Spleen (tissue), 11 donors: ENCODE data around the gene KIFC3. TPM values are rescaled to one million over a fixed set of nuclear protein-coding genes. Genes with fewer than 3 reads are reported as not detected.
"Not testable (repeated sequence)": the region's sequence is repeated elsewhere in the genome, so short reads cannot be mapped to it uniquely, and the experiment has no call there.

ENCODE experiments used
- DNase-seq: peaks from one replicate; pipeline ENCODE4 v3.0.0-alpha.2; 2020
- H3K27ac ChIP-seq, 8 donors: fragments of 200-600 bp; sonication (generic) in 7 of 8; 1 replicate in 4 of 8; 2 replicates in 4 of 8; pipeline versions ENCODE4 v1.5.0 to v1.8.0; 2016 to 2021; ENCODE audit warnings: inconsistent platforms in 4 of 8, mild to moderate bottlenecking in 4 of 8, moderate library complexity in 1 of 8
- H3K27me3 ChIP-seq, 7 donors: fragments of 200-600 bp; sonication (generic) in 6 of 7; replicated peaks in 1 of 7; 1 replicate in 4 of 7; 2 replicates in 3 of 7; pipeline versions ENCODE4 v1.5.0 to v1.8.0; 2016 to 2021; ENCODE audit warnings: inconsistent platforms in 3 of 7, mild to moderate bottlenecking in 1 of 7
- H3K36me3 ChIP-seq, 6 donors: fragments of 200-600 bp; sonication (generic) in 5 of 6; 1 replicate in 4 of 6; 2 replicates in 2 of 6; pipeline versions ENCODE4 v1.5.0 to v1.8.0; 2016 to 2021; ENCODE audit warnings: inconsistent platforms in 2 of 6
- H3K4me1 ChIP-seq, 6 donors: fragments of 200-600 bp; sonication (generic) in 5 of 6; 1 replicate in 3 of 6; 2 replicates in 3 of 6; pipeline versions ENCODE4 v1.5.0 to v1.8.0; 2016 to 2021; ENCODE audit warnings: inconsistent platforms in 3 of 6
- H3K4me3 ChIP-seq, 8 donors: fragments of 200-600 bp; sonication (generic) in 7 of 8; 1 replicate in 4 of 8; 2 replicates in 4 of 8; pipeline versions ENCODE4 v1.5.0 to v1.8.0; 2016 to 2021; ENCODE audit warnings: inconsistent platforms in 4 of 8, mild to moderate bottlenecking in 4 of 8, moderate library complexity in 2 of 8
- H3K9me3 ChIP-seq, 8 donors: fragments of 200-600 bp; sonication (generic) in 7 of 8; 1 replicate in 4 of 8; 2 replicates in 4 of 8; pipeline versions ENCODE4 v1.5.0 to v1.8.0; 2016 to 2021; ENCODE audit warnings: inconsistent platforms in 4 of 8
- CTCF ChIP-seq, 11 experiments: fragments of 200-600 bp in 7 of 11; fragments of 450-650 bp in 4 of 11; sonication (generic) in 4 of 11; IDR thresholded peaks in 8 of 11; conservative IDR thresholded peaks in 3 of 11; 1 replicate in 7 of 11; 2 replicates in 4 of 11; pipeline versions ENCODE4 v1.4.0 to v1.8.0; 2016 to 2021; ENCODE audit warnings: antibody characterized with exemption in 11 of 11, inconsistent platforms in 4 of 11, mild to moderate bottlenecking in 1 of 11
- POLR2A ChIP-seq, 3 donors: fragments of 450-650 bp; IDR thresholded peaks; one replicate each; pipeline ENCODE4 v1.5.1; 2017; ENCODE audit warnings: antibody characterized with exemption in 3 of 3, mild to moderate bottlenecking in 1 of 3
- POLR2AphosphoS5 ChIP-seq, 3 donors: sonication (generic); formaldehyde crosslinking; IDR thresholded peaks; one replicate each; pipeline ENCODE4 v1.5.1; 2017; ENCODE audit warnings: antibody characterized with exemption in 3 of 3
- WGBS, 5 donors: extraction: QIAGEN DNeasy Blood & Tissue Kit in 3 of 5; methylation state at CpG; one replicate each; pipeline versions ENCODE4 v1.1.5 to v1.1.7; 2013 to 2018; 5-methylcytosine and 5-hydroxymethylcytosine counted together
- intact Hi-C: fragments of 100-400 bp; cut with DNase I; formaldehyde crosslinking; loops from one replicate; pipeline ENCODE4 v1.15.0; 2023; ENCODE audit warnings: low total_unique reads
- polyA plus RNA-seq, 3 donors: library from polyadenylated mRNA; stranded (reverse); fragments of 200-250 nt; gene quantifications; one replicate each; pipeline ENCODE4 v1.2.1, GENCODE V29; 2013
- total RNA-seq, 7 donors: library from RNA; depleted of rRNA in 3 of 7; stranded (reverse); fragments of >200 nt in 3 of 7; fragmentation: NEBNext Ultra II Directional in 4 of 7; extraction: Animal tissue kit (Norgen Biotek cat#: 25700) in 4 of 7; gene quantifications; one replicate each; pipeline versions ENCODE4 v1.1.0 to v1.2.1, GENCODE V29; 2016 to 2021
- donor health status: healthy with polysubstance abuse.
- donor health status: DM: no; HTN: no; CAD: no; lungs with moderate emphysema.
- donor health status: DM: no; HTN: no; CAD: no.
- donor health status: Bipolar disorder and iron deficiency.
- donor health status: healthy.
- donor health status: DM: no; HTN: no; CAD: no.
- donor health status: DM: yes; HTN: yes; CAD: no.

KIFC3 gene
- total and polyA plus RNA-seq, 10 donors = 4.6 to 61.5 (median 42.6) TPM

GRCh38 chr16:57798953-57799599, 3.2 kb downstream of the KIFC3 start:
- peaks cover 0 to 35% (median 0%) of the 10 kb centered on the region in 7 donors for H3K27me3 ChIP-seq
- no peak overlapping the region for H3K4me3 ChIP-seq
- WGBS, 5 donors = 43 to 60% (median 49%) methylated on average over 6 of the region's 6 CpGs
- peaks cover 25 to 67% (median 50%) of the 10 kb centered on the region in 6 donors for H3K4me1 ChIP-seq
- H3K9me3 ChIP-seq = no peaks in the 10 kb centered on the region
- DNase-seq = no peak
- H3K36me3 ChIP-seq = peaks cover 0 to 29% (median 6%) of the 10 kb centered on the region in 6 donors
- peak overlapping the region in 3 of 8 donors; percentile 40 to 86 (median 81) for H3K27ac ChIP-seq
- intact Hi-C loops = no loop called here
- TF ChIP-seq POLR2A (IDR thresholded peaks at IDR 0.05) (no peak), CTCF (IDR thresholded peaks at IDR 0.05 in 8 of 11, conservative IDR thresholded peaks at IDR 0.05 in 3 of 11) (no peak), POLR2AphosphoS5 (IDR thresholded peaks at IDR 0.05) (no peak)

DNA sequence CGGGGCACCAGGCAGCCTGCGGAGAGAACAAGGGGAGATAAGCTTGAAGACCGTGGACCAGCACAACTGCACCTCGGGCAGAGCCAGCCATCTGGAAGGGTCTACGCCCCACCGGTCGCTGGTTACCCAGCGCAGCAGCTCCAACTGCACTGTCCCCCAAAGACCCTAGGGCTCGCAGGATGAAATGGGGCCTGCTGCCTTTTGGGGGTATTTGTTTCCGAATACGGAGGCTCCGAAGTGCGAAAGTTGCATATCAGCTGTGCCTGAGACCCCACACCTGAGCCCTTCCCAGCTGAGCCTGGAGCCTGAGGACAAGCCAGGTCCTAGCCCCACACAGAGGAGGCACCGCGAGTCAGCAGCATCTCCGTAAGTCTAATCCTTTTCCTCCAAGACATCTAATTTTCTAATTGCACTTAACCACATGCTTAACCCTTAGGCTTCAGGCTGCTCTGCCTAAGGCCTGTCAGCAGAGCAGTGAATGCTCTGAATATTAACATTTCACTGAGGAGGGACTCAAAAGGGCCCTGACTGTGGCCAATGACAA, 4.0 kb downstream of the KIFC3 start:
- TF ChIP-seq CTCF (IDR thresholded peaks at IDR 0.05 in 8 of 11, conservative IDR thresholded peaks at IDR 0.05 in 3 of 11) = no peak
- no peak for TF ChIP-seq POLR2A (IDR thresholded peaks at IDR 0.05)
- Histone ChIP-seq H3K9me3 (no peaks in the 10 kb centered on the region), H3K27me3 (peaks cover 0 to 34% (median 0%) of the 10 kb centered on the region in 7 donors), H3K4me1 (peaks cover 25 to 59% (median 47%) of the 10 kb centered on the region in 6 donors), H3K36me3 (peaks cover 0 to 30% (median 6%) of the 10 kb centered on the region in 6 donors), H3K4me3 (no peak overlapping the region), H3K27ac (peak overlapping the region in 1 of 8 donors; percentile 23)
- 84 to 93% (median 86%) methylated on average over 7 to 16 of the region's 16 CpGs for WGBS, 5 donors
- intact Hi-C loops = no loop called here
- DNase-seq = no peak

- H3K4me1 ChIP-seq = peaks cover 25 to 53% (median 41%) of the 10 kb centered on the region in 6 donors
- intact Hi-C loops = no loop called here
- no peaks in the 10 kb centered on the region for H3K9me3 ChIP-seq
- no peak for TF ChIP-seq POLR2AphosphoS5 (IDR thresholded peaks at IDR 0.05)
- no peak for DNase-seq
- H3K27ac ChIP-seq = peak overlapping the region in 1 of 8 donors; percentile 23
- no peak overlapping the region for H3K4me3 ChIP-seq
- H3K27me3 ChIP-seq = peaks cover 0 to 28% (median 0%) of the 10 kb centered on the region in 7 donors
- WGBS, 5 donors = 70 to 84% (median 76%) methylated on average over 30 to 42 of the region's 42 CpGs
- peaks cover 0 to 34% (median 6%) of the 10 kb centered on the region in 6 donors for H3K36me3 ChIP-seq
These were observed 4.6 kb downstream of the KIFC3 start for GRCh38 chr16:57797526-57798266.

DNA sequence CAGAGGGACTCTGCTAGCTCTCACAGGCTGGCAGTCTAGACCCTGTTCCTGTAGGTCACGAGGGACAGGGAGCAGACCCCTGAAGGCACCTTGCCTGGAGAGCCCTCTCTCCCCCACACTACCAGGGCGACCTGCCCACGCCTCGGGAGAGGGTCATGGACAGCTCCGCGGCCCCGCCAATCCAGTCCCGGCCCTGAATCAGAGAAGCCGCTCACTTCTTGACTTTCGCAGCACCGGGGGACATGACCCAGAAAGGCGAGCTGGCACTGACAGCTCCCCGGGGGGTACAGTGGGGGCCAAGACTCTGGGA, 5.1 kb downstream of the KIFC3 start:
- peaks cover 0 to 34% (median 6%) of the 10 kb centered on the region in 6 donors for H3K36me3 ChIP-seq
- intact Hi-C loops = no loop called here
- peaks cover 0 to 23% (median 0%) of the 10 kb centered on the region in 7 donors for H3K27me3 ChIP-seq
- H3K27ac ChIP-seq = no peak overlapping the region
- 87 to 93% (median 91%) methylated on average over 9 to 13 of the region's 13 CpGs for WGBS, 5 donors
- no peaks in the 10 kb centered on the region for H3K9me3 ChIP-seq
- TF ChIP-seq POLR2AphosphoS5 (IDR thresholded peaks at IDR 0.05) (no peak), POLR2A (IDR thresholded peaks at IDR 0.05) (no peak), CTCF (IDR thresholded peaks at IDR 0.05 in 8 of 11, conservative IDR thresholded peaks at IDR 0.05 in 3 of 11) (no peak)
- DNase-seq = no peak
- peaks cover 27 to 52% (median 38%) of the 10 kb centered on the region in 6 donors for H3K4me1 ChIP-seq
- no peak overlapping the region for H3K4me3 ChIP-seq

DNA sequence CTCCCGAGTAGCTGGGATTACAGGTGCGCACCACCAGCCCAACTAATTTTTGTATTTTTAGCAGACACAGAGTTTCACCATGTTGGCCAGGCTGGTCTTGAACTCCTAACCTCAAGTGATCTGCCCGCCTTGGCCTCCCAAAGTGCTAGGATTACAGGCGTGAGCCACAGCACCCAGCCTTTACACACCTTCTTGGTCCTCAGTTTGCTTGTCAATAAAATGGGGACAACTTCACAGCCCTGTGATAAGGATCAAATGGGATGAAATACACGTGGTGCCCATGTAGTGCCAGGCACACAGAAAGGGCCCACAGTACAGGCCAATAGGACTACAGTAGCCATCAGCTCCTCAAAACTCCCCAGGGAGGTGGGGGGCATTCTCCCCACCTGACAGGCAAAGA, 6.3 kb downstream of the KIFC3 start:
- 86 to 96% (median 95%) methylated on average over 5 of the region's 5 CpGs for WGBS, 5 donors
- peaks cover 0 to 34% (median 6%) of the 10 kb centered on the region in 6 donors for H3K36me3 ChIP-seq
- DNase-seq, H3K27ac ChIP-seq, intact Hi-C loops, H3K4me3 ChIP-seq, H3K9me3 ChIP-seq: not testable (repeated sequence)
- H3K4me1 ChIP-seq = peaks cover 22 to 52% (median 36%) of the 10 kb centered on the region in 6 donors
- H3K27me3 ChIP-seq = peaks cover 0 to 11% (median 0%) of the 10 kb centered on the region in 7 donors
